SK-N-SH (cell line): ENCODE data around the gene LRRC49. TPM values are rescaled to one million over a fixed set of nuclear protein-coding genes. Genes with fewer than 3 reads are reported as not detected.
"Not testable (repeated sequence)": the region's sequence is repeated elsewhere in the genome, so short reads cannot be mapped to it uniquely, and the experiment has no call there.

ENCODE experiments used
- CTCF ChIA-PET: fragments of 300-600, 350-600 bp; formaldehyde crosslinking; extraction: SDS; loops from one replicate; lab custom pipeline; 2021; lab: Yijun Ruan, JAX
- POLR2A ChIA-PET: fragments of 350-600 bp; sonication (Branson Sonifier 250); formaldehyde crosslinking; extraction: SDS; loops from one replicate; lab custom pipeline; 2020; ENCODE audit warnings: antibody characterized with exemption, inconsistent platforms; lab: Yijun Ruan, JAX
- DNase-seq: peaks from one replicate; pipeline ENCODE4 v3.0.0; 2012
- H2AFZ ChIP-seq: fragments of 200-600 bp; sonication (generic); 2 replicates; pipeline ENCODE4 v1.8.1; 2016; ENCODE audit warnings: antibody characterized with exemption, mild to moderate bottlenecking, low read depth
- H3F3A ChIP-seq: fragments of 200-600 bp; sonication (generic); replicated peaks from 2 replicates; pipeline ENCODE3; 2016; ENCODE audit warnings: antibody characterized with exemption, mild to moderate bottlenecking; ENCODE audit not compliant: insufficient read depth
- H3K27ac ChIP-seq, 2 experiments: fragments of 200-500 bp in 1 of 2; fragments of 200-600 bp in 1 of 2; sonication (Bioruptor generic) in 1 of 2; sonication (generic), shearing (Covaris generic) in 1 of 2; 2 replicates each; pipeline versions ENCODE4 v1.5.1 to v1.6.1; 2014 to 2016; ENCODE audit warnings: low read depth in 2 of 2, inconsistent platforms in 1 of 2, low read length in 1 of 2, mild to moderate bottlenecking in 1 of 2, mixed read lengths in 1 of 2
- H3K27me3 ChIP-seq: fragments of 200-600 bp; sonication (generic), shearing (Covaris generic); 2 replicates; pipeline ENCODE4 v1.6.1; 2016; ENCODE audit warnings: mixed run types; ENCODE audit not compliant: insufficient read depth
- H3K36me3 ChIP-seq, 2 experiments: fragments of 200-500 bp in 1 of 2; fragments of 200-600 bp in 1 of 2; sonication (Bioruptor generic) in 1 of 2; sonication (generic) in 1 of 2; replicated peaks in 1 of 2; 2 replicates each; pipeline versions ENCODE3 to v1.5.1; 2014 to 2016; ENCODE audit warnings: low read length in 1 of 2, mild to moderate bottlenecking in 1 of 2; ENCODE audit not compliant: insufficient read depth in 2 of 2, control insufficient read depth in 1 of 2
- H3K4me1 ChIP-seq, 2 experiments: fragments of 200-500 bp in 1 of 2; fragments of 200-600 bp in 1 of 2; sonication (Bioruptor generic) in 1 of 2; sonication (generic), shearing (Covaris generic) in 1 of 2; 2 replicates each; pipeline versions ENCODE4 v1.5.1 to v1.6.1; 2014 to 2016; ENCODE audit warnings: low read depth in 1 of 2, low read length in 1 of 2, mixed run types in 1 of 2; ENCODE audit not compliant: insufficient read depth in 2 of 2, control insufficient read depth in 1 of 2
- H3K4me2 ChIP-seq: fragments of 200-600 bp; sonication (generic), shearing (Covaris generic); 2 replicates; pipeline ENCODE4 v1.6.1; 2017; ENCODE audit warnings: mixed run types
- H3K4me3 ChIP-seq, 2 experiments: fragments of 200-500 bp in 1 of 2; fragments of 200-600 bp in 1 of 2; sonication (Bioruptor generic) in 1 of 2; sonication (generic), shearing (Covaris generic) in 1 of 2; 2 replicates each; pipeline versions ENCODE4 v1.5.1 to v1.8.1; 2014 to 2016; ENCODE audit warnings: low read depth in 2 of 2, inconsistent platforms in 1 of 2, low read length in 1 of 2, mild to moderate bottlenecking in 1 of 2, mixed read lengths in 1 of 2, moderate library complexity in 1 of 2
- H3K79me2 ChIP-seq: fragments of 200-600 bp; sonication (generic); 2 replicates; pipeline ENCODE4 v1.8.1; 2017; ENCODE audit warnings: mild to moderate bottlenecking; ENCODE audit not compliant: insufficient read depth
- H3K9ac ChIP-seq: fragments of 200-600 bp; sonication (generic); 2 replicates; pipeline ENCODE4 v1.6.1; 2017; ENCODE audit warnings: mixed run types
- H3K9me2 ChIP-seq: fragments of 200-600 bp; sonication (generic); 2 replicates; pipeline ENCODE4 v1.6.1; 2017; ENCODE audit warnings: mixed run types
- H3K9me3 ChIP-seq: fragments of 200-600 bp; sonication (generic); 2 replicates; pipeline ENCODE4 v1.6.1; 2017; ENCODE audit warnings: mixed run types, mild to moderate bottlenecking, moderate library complexity
- H4K20me1 ChIP-seq: fragments of 200-600 bp; sonication (generic); 2 replicates; pipeline ENCODE4 v1.6.1; 2017; ENCODE audit warnings: mild to moderate bottlenecking, mixed run types; ENCODE audit not compliant: insufficient read depth
- FOXJ3 ChIP-seq: sonication (generic); formaldehyde crosslinking; IDR thresholded peaks from 2 replicates; pipeline ENCODE4 v1.5.1; 2020; ENCODE audit warnings: mild to moderate bottlenecking, missing genetic modification reagents
- FOXM1 ChIP-seq: IDR thresholded peaks from 2 replicates; pipeline ENCODE4 v1.4.0; 2012; ENCODE audit warnings: low read depth, mild to moderate bottlenecking
- JUND ChIP-seq: IDR thresholded peaks from 2 replicates; pipeline ENCODE4 v1.4.0; 2012
- NFIC ChIP-seq: IDR thresholded peaks from 2 replicates; pipeline ENCODE4 v1.4.0; 2012; ENCODE audit warnings: borderline replicate concordance
- RAD21 ChIP-seq: IDR thresholded peaks from 2 replicates; pipeline ENCODE4 v1.6.1; 2012; ENCODE audit warnings: mild to moderate bottlenecking, low read length
- RCOR1 ChIP-seq: fragments of 150-350 bp; IDR thresholded peaks from 2 replicates; pipeline ENCODE4 v1.6.1; 2017; ENCODE audit warnings: antibody characterized with exemption, low read length
- REST ChIP-seq: IDR thresholded peaks from 2 replicates; pipeline ENCODE4 v1.6.1; 2012; ENCODE audit warnings: mild to moderate bottlenecking, low read depth, low read length, moderate library complexity
- RXRA ChIP-seq: IDR thresholded peaks from 2 replicates; pipeline ENCODE4 v1.4.0; 2012; ENCODE audit warnings: low read depth, mild to moderate bottlenecking, borderline replicate concordance
- TEAD4 ChIP-seq: IDR thresholded peaks from 2 replicates; pipeline ENCODE4 v1.4.0; 2012; ENCODE audit warnings: mild to moderate bottlenecking, borderline replicate concordance; ENCODE audit not compliant: insufficient read depth
- WGBS: methylation state at CpG from one replicate; pipeline ENCODE4 v1.1.6; 2017; ENCODE audit warnings: low lambda C conversion rate; 5-methylcytosine and 5-hydroxymethylcytosine counted together
- polyA plus RNA-seq, 3 experiments: library from polyadenylated mRNA; depleted of rRNA; stranded (reverse); fragments of >200 nt; gene quantifications; 2 replicates each; pipeline ENCODE4 v1.2.3, GENCODE V29; 2012
- TF ChIP-seq, protein P1 (sequence below): IDR thresholded peaks from 2 replicates; pipeline ENCODE4 v1.4.0; 2012; ENCODE audit warnings: low read depth, borderline replicate concordance

The LRRC49 gene
- polyA plus RNA-seq, 1 of the 3 experiments (the other 2 are of a cell fraction): 7.2 TPM

GRCh38 chr15:70923311-70924080, 30.9 kb downstream of the LRRC49 start:
- ChIA-PET CTCF (no interaction called here), POLR2A (no interaction called here)
- H3K4me1 ChIP-seq: no peaks in the 10 kb centered on the region; a peak in 2 of 4 replicates
- H3F3A ChIP-seq: peaks cover 10% of the 10 kb centered on the region
- H3K9me3 ChIP-seq: no peaks in the 10 kb centered on the region; the same call in 1 of the 2 replicates
- no peak for TF ChIP-seq RCOR1
- no peak for TF ChIP-seq JUND
- no peak for TF ChIP-seq TEAD4
- TF ChIP-seq RXRA: no peak
- no peak for TF ChIP-seq RAD21
- TF ChIP-seq, protein P1, sequence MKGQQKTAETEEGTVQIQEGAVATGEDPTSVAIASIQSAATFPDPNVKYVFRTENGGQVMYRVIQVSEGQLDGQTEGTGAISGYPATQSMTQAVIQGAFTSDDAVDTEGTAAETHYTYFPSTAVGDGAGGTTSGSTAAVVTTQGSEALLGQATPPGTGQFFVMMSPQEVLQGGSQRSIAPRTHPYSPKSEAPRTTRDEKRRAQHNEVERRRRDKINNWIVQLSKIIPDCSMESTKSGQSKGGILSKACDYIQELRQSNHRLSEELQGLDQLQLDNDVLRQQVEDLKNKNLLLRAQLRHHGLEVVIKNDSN: no peak
- no peak for TF ChIP-seq REST
- no peak for TF ChIP-seq FOXM1
- no peak for TF ChIP-seq FOXJ3 (CRISPR knock-in tag)
- TF ChIP-seq NFIC: no peak
- H3K79me2 ChIP-seq: no peaks in the 10 kb centered on the region
- 84% methylated on average over 2 of the region's 2 CpGs for WGBS
- DNase-seq: no peak
- H3K36me3 ChIP-seq: peaks cover 3 to 11% of the 10 kb centered on the region in 2 experiments
- no peaks in the 10 kb centered on the region for H4K20me1 ChIP-seq
- no peak overlapping the region for H3K9ac ChIP-seq
- no peaks in the 10 kb centered on the region for H3K9me2 ChIP-seq
- H2AFZ ChIP-seq: no peak overlapping the region
- no peak overlapping the region for H3K4me3 ChIP-seq
- no peak overlapping the region for H3K4me2 ChIP-seq
- H3K27ac ChIP-seq: no peak overlapping the region
- no peaks in the 10 kb centered on the region for H3K27me3 ChIP-seq

GRCh38 chr15:70926914-70927313, 34.3 kb downstream of the LRRC49 start:
- H3K27me3 ChIP-seq, H3K79me2 ChIP-seq, H4K20me1 ChIP-seq, CTCF ChIA-PET, H2AFZ ChIP-seq, H3K4me1 ChIP-seq, H3F3A ChIP-seq, H3K9me3 ChIP-seq, H3K4me3 ChIP-seq, POLR2A ChIA-PET, H3K9me2 ChIP-seq, DNase-seq, H3K27ac ChIP-seq, H3K9ac ChIP-seq, H3K4me2 ChIP-seq: not testable (repeated sequence)
- peaks cover 0 to 16% of the 10 kb centered on the region in 2 experiments for H3K36me3 ChIP-seq
- 88% methylated on average over 1 of the region's 1 CpG for WGBS
